Fibroblast of mammary gland (primary cell): ENCODE results near the gene CST5.
"Not testable (repeated sequence)": the region's sequence is repeated elsewhere in the genome, so short reads cannot be mapped to it uniquely, and the experiment has no call there.

Source experiments
- DNase-seq: peaks from one replicate; pipeline ENCODE4 v3.0.0-alpha.2; 2010; ENCODE audit warnings: low read depth
- H3K4me3 ChIP-seq: 2 replicates; pipeline ENCODE4 v1.5.1; 2011; ENCODE audit warnings: low read depth, mild to moderate bottlenecking, low read length, moderate library complexity; ENCODE audit not compliant: control insufficient read depth
- CTCF ChIP-seq: conservative IDR thresholded peaks from 2 replicates; pipeline ENCODE4 v1.5.1; 2011; ENCODE audit warnings: low read depth, low read length, inconsistent platforms; ENCODE audit not compliant: control insufficient read depth, insufficient read depth

CST5 gene

GRCh38 chr20:23872065-23872464 is 7.5 kb downstream of the CST5 start:
- H3K4me3 ChIP-seq = no peak overlapping the region
- no peak for TF ChIP-seq CTCF

GRCh38 chr20:23870461-23870860 is 9.1 kb downstream of the CST5 start:
- no peak for TF ChIP-seq CTCF
- H3K4me3 ChIP-seq = no peak overlapping the region
- no peak for DNase-seq

More at GRCh38 chr20:23872065-23872464, 7.5 kb downstream of the CST5 start:
- no peak for DNase-seq

GRCh38 chr20:23869520-23869919 is 10.0 kb downstream of the CST5 start:
- TF ChIP-seq CTCF = no peak
- H3K4me3 ChIP-seq = no peak overlapping the region
- no peak for DNase-seq

GRCh38 chr20:23868321-23868720 is 11.2 kb downstream of the CST5 start:
- no peak for TF ChIP-seq CTCF
- no peak overlapping the region for H3K4me3 ChIP-seq
- DNase-seq = no peak

GRCh38 chr20:23867152-23867776 is 12.3 kb downstream of the CST5 start:
- H3K4me3 ChIP-seq = no peak overlapping the region
- TF ChIP-seq CTCF = no peak
- no peak for DNase-seq

- not testable (repeated sequence) for DNase-seq, H3K4me3 ChIP-seq
Observed at GRCh38 chr20:23860771-23861170, 18.8 kb downstream of the CST5 start.

- no peak for TF ChIP-seq CTCF
Observed at GRCh38 chr20:23857962-23858595, 21.5 kb downstream of the CST5 start.

More at GRCh38 chr20:23857962-23858595, 21.5 kb downstream of the CST5 start:
- DNase-seq = no peak
- H3K4me3 ChIP-seq = no peak overlapping the region
